Brain microvascular endothelial cell (primary cell): ENCODE results near the gene RAB3B.
"Not testable (repeated sequence)": the region's sequence is repeated elsewhere in the genome, so short reads cannot be mapped to it uniquely, and the experiment has no call there.

Source experiments
- DNase-seq: peaks from one replicate; pipeline ENCODE4 v3.0.0-alpha.2; 2020
- H3K27ac ChIP-seq: fragments of 250-450 bp; sonication (Bioruptor Pico); 2 replicates; pipeline ENCODE4 v1.5.1; 2020; ENCODE audit warnings: mild to moderate bottlenecking, moderate library complexity
- H3K27me3 ChIP-seq: fragments of 250-450 bp; sonication (Bioruptor Pico); replicated peaks from 2 replicates; pipeline ENCODE4 v1.5.1; 2020; ENCODE audit warnings: mild to moderate bottlenecking
- H3K36me3 ChIP-seq: fragments of 250-450 bp; sonication (Bioruptor Pico); replicated peaks from 2 replicates; pipeline ENCODE4 v1.5.1; 2020; ENCODE audit warnings: mild to moderate bottlenecking
- H3K4me3 ChIP-seq: 2 replicates; pipeline ENCODE4 v1.5.1; 2011; ENCODE audit warnings: low read depth, mild to moderate bottlenecking, control low read depth, low read length, moderate library complexity
- CTCF ChIP-seq: IDR thresholded peaks from 2 replicates; pipeline ENCODE4 v1.5.1; 2011; ENCODE audit warnings: low read depth, mild to moderate bottlenecking, moderate library complexity, low read length, control low read depth, inconsistent platforms; ENCODE audit errors: missing control alignments
- in situ Hi-C: cut with HindIII; loops from 2 replicates; pipeline ENCODE4 v1.10.0; 2017; ENCODE audit warnings: low sequenced_read_pairs, low pct_ligation_motif_present

Gene RAB3B

GRCh38 chr1:51875836-51876235 lies 114.7 kb downstream of the RAB3B start:
- no peak overlapping the region for H3K27ac ChIP-seq
- no peaks in the 10 kb centered on the region for H3K27me3 ChIP-seq
- no peak for DNase-seq
- no peak for TF ChIP-seq CTCF
- in situ Hi-C loops: no loop called here
- no peak overlapping the region for H3K4me3 ChIP-seq
- no peaks in the 10 kb centered on the region for H3K36me3 ChIP-seq

- no peaks in the 10 kb centered on the region for H3K27me3 ChIP-seq
- no peak for DNase-seq
- in situ Hi-C loops: no loop called here
Observed at GRCh38 chr1:51875291-51875772, 115.2 kb downstream of the RAB3B start.

DNA sequence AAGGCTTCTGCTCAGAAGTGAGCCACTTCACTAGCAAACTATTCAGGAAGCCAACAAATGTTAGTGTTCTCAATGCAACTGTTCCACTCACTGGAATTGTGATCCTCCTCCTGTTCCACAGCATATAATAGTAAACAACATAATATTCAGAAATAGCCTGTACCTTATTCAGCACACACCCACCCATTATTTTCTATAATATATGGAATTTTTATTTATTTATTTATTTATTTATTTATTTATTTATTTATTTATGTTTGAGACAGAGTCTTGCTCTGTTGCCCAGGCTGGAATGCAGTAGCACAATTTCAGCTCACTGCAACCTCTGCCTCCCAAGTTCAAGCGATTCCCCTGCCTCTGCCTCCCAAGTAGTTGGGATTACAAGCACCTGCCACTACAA lies 117.2 kb downstream of the RAB3B start:
- H3K4me3 ChIP-seq, DNase-seq, H3K27me3 ChIP-seq, H3K27ac ChIP-seq, in situ Hi-C loops, H3K36me3 ChIP-seq: not testable (repeated sequence)

More at GRCh38 chr1:51875291-51875772, 115.2 kb downstream of the RAB3B start:
- TF ChIP-seq CTCF: no peak
- Histone ChIP-seq H3K36me3 (no peaks in the 10 kb centered on the region), H3K4me3 (no peak overlapping the region), H3K27ac (no peak overlapping the region)

DNA sequence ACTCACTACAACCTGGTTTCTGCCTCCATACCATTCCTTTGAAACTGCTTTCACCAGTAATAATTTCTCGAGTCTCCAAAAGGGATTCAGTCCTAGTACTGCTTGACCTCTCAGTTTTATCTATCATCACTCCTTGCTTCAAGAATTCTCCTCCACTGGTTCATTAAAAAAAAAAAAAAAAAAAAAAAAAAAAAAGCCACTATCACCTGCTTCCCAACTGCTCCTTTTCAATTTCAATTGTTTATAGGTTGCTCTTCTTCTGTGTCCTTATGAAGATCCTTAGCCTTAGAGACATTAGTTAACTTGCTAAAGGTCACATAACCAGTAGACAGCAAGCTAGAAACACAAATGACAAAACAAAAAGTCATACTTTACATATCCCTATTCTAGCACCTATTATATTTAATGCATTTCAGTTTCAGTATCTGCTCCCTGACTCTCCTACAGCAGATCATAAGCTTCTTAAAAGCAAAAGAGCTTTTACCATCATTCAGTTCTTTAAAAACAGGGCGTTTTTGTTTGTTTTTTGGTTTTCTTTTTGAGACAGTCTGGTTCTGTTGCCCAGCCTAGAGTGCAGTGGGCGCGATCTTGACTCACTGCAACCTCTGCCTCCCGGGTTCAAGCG lies 119.0 kb downstream of the RAB3B start:
- H3K27ac ChIP-seq: no peak overlapping the region
- in situ Hi-C loops: no loop called here
- TF ChIP-seq CTCF: no peak
- DNase-seq: no peak
- no peak overlapping the region for H3K4me3 ChIP-seq
- H3K36me3 ChIP-seq: no peaks in the 10 kb centered on the region
- no peaks in the 10 kb centered on the region for H3K27me3 ChIP-seq

GRCh38 chr1:51870603-51871350 lies 119.7 kb downstream of the RAB3B start:
- Histone ChIP-seq H3K4me3 (no peak overlapping the region), H3K36me3 (no peaks in the 10 kb centered on the region), H3K27ac (no peak overlapping the region), H3K27me3 (no peaks in the 10 kb centered on the region)
- no peak for TF ChIP-seq CTCF
- in situ Hi-C loops: no loop called here
- DNase-seq: no peak

GRCh38 chr1:51867479-51868232 lies 122.8 kb downstream of the RAB3B start:
- H3K27ac ChIP-seq: no peak overlapping the region
- DNase-seq: no peak
- H3K36me3 ChIP-seq: no peaks in the 10 kb centered on the region
- no peak for TF ChIP-seq CTCF
- in situ Hi-C loops: no loop called here
- H3K27me3 ChIP-seq: no peaks in the 10 kb centered on the region
- no peak overlapping the region for H3K4me3 ChIP-seq
